Posterior vena cava (tissue), 2 donors: ENCODE measurements around the gene TFF2. TPM values are rescaled to one million over a fixed set of nuclear protein-coding genes. Genes with fewer than 3 reads are reported as not detected.

Source experiments
- DNase-seq: peaks from one replicate; pipeline ENCODE4 v3.0.0-alpha.2; 2020; ENCODE audit warnings: low spot score
- intact Hi-C, 2 donors: fragments of 100-400 bp; cut with DNase I; formaldehyde crosslinking; loops; one replicate each; pipeline versions ENCODE4 v1.14.1 to v1.14.2; 2022 to 2023
- total RNA-seq, 2 donors: library from RNA; stranded (reverse); fragmentation: NEBNext Ultra II Directional; extraction: Animal tissue kit (Norgen Biotek cat#: 25700); gene quantifications; one replicate each; pipeline ENCODE4 v1.2.1, GENCODE V29; 2021
- donor health status: DM: yes; HTN: yes; CAD: no.
- donor health status: DM: yes; HTN: yes; CAD: no.

Gene TFF2
- total RNA-seq, 2 donors from 2014 or later, result not detected

DNA sequence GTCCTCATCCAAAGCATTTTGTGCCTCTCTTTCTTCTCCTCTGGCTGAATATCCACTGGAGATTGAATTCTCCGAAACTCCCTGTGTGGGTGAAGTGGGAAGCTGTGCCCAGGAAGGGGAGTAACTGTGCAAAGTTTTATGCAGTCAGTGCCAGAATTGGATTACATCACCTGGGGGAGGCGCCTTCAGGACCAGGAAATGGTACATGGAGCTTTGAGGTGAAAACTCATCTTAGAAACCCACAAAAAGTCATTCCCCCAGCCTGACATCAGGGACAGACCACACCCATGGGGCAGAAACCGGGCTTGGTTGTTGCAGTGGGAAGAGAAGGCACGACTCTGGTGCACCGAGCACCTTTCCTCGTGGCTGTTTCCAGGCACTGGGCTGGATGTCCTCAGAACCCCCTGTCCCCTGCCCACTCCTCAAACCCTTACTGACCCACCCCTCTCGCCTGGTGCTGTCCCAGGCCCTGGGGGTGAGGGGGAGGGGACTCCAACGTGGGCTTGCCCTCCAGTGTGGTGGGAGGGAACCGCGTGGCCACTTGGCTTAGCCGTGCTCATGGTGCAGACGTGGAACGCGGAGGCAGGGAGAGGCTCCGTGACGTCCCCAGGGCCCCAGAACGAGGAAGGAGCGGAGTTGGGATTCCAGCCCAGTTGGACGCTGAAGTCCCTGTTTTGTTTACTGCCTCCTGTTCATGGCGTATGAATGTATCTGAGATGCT lies 51.3 kb downstream of the TFF2 start:
- no peak for DNase-seq
- intact Hi-C loops, result no loop called here

DNA sequence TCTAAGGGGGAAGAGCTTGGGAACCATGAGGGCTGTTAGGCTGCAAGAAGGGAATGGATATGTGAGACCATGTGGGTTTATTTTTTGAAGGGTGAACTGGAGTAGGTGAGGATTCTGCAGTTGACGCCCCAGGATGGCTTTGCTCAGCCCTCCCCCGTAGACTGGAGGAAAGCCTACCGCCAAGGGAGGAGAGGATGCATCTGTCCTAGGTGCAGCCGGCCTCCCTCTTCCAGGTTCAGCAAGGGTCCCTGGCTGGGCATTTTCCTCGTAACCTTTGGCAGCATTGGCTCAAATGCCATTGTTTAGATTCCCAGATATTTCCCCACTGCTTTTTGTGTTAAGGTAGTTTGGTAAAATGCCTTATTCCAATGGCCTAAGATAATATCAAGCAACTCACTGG lies 52.1 kb downstream of the TFF2 start:
- intact Hi-C loops, result no loop called here
- no peak for DNase-seq

DNA sequence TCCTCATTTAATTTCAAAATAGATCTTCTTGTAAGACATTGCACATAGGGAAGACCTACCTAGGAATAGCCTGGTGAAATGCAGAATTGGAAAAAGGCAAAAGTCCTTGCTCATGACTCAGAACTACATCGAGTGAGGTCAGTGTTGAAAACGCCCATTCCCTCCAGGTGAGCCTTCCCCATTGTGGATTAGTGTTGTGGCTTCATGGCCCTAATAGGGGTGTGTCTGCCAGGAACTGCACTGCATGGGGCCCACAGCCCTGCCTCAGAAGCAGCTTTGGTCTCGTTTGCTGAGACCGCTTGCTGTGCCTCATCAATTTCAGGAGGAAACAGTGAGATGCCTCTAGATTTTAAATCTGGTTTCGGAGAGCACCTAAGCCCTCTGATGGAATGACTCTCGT lies 52.6 kb downstream of the TFF2 start:
- DNase-seq, result no peak
- intact Hi-C loops, result no loop called here

- DNase-seq, result no peak
Observed at GRCh38 chr21:42297377-42297776, 53.4 kb downstream of the TFF2 start.

DNA sequence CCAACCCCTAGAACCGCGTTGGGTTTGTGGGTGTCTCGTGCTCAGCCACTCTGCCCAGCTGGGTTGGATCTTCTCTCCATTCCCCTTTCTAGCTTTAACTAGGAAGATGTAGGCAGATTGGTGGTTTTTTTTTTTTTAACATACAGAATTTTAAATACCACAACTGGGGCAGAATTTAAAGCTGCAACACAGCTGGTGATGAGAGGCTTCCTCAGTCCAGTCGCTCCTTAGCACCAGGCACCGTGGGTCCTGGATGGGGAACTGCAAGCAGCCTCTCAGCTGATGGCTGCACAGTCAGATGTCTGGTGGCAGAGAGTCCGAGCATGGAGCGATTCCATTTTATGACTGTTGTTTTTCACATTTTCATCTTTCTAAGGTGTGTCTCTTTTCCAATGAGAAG lies 54.3 kb downstream of the TFF2 start:
- intact Hi-C loops, result no loop called here
- no peak for DNase-seq

More at GRCh38 chr21:42297377-42297776, 53.4 kb downstream of the TFF2 start:
- intact Hi-C loops, result no loop called here

Other genes starting within 250 kb of the TFF2 start
- 10 to 100 TPM; 11.8 to 12.4 TPM for gene ABCG1, start 131.9 kb downstream of the TFF2 start, total RNA-seq
- 10 to 100 TPM; 21.1 to 24.4 TPM for gene TFF3, start 35.6 kb downstream of the TFF2 start, total RNA-seq
- gene TFF1, start 15.5 kb upstream of the TFF2 start, total RNA-seq, result not detected
- not detected for gene TMPRSS3, start 45.1 kb upstream of the TFF2 start, total RNA-seq
- gene UBASH3A, start 52.9 kb upstream of the TFF2 start, total RNA-seq, result under 1 TPM; 0.32 to 0.38 TPM
- gene RSPH1, start 145.2 kb upstream of the TFF2 start, total RNA-seq, result under 1 TPM in 1 of 2 donors, not detected in 1; 0.19 TPM
- gene SLC37A1, start 162.9 kb upstream of the TFF2 start, total RNA-seq, result 1 to 10 TPM; 5.2 to 6.0 TPM